ENCODE data around the gene IER5L.
"Not testable (repeated sequence)": the region's sequence is repeated elsewhere in the genome, so short reads cannot be mapped to it uniquely, and the experiment has no call there.

- TF ChIP-seq POLR2AphosphoS5, CTCF, POLR2A, EP300 (IDR thresholded peaks at IDR 0.05): not testable (repeated sequence)
These were observed 14.8 kb downstream of the IER5L start for GRCh38 chr9:129163198-129163670.

All from sigmoid colon (tissue), 4 donors.